Keratinocyte (primary cell): ENCODE measurements around the gene ETV3.

Experiments used
- EZH2 ChIP-seq: IDR thresholded peaks from one replicate; pipeline ENCODE4 v1.6.1; 2012; ENCODE audit warnings: inconsistent platforms, mild to moderate bottlenecking, low read length, moderate library complexity
- TF ChIP-seq, protein P1 (sequence below), 3 experiments: IDR thresholded peaks in 1 of 3; conservative IDR thresholded peaks in 1 of 3; optimal IDR thresholded peaks in 1 of 3; 2 replicates in 2 of 3; 3 replicates in 1 of 3; pipeline versions ENCODE3 to v1.5.1; 2011; ENCODE audit warnings: low read length in 3 of 3, mild to moderate bottlenecking in 3 of 3, moderate library complexity in 2 of 3, control low read depth in 1 of 3, inconsistent platforms in 1 of 3; ENCODE audit not compliant: insufficient read depth in 2 of 3; ENCODE audit errors: extremely low read depth in 1 of 3

GRCh38 chr1:157178490-157178889 is 40.3 kb upstream of the ETV3 start:
- TF ChIP-seq, protein P1, sequence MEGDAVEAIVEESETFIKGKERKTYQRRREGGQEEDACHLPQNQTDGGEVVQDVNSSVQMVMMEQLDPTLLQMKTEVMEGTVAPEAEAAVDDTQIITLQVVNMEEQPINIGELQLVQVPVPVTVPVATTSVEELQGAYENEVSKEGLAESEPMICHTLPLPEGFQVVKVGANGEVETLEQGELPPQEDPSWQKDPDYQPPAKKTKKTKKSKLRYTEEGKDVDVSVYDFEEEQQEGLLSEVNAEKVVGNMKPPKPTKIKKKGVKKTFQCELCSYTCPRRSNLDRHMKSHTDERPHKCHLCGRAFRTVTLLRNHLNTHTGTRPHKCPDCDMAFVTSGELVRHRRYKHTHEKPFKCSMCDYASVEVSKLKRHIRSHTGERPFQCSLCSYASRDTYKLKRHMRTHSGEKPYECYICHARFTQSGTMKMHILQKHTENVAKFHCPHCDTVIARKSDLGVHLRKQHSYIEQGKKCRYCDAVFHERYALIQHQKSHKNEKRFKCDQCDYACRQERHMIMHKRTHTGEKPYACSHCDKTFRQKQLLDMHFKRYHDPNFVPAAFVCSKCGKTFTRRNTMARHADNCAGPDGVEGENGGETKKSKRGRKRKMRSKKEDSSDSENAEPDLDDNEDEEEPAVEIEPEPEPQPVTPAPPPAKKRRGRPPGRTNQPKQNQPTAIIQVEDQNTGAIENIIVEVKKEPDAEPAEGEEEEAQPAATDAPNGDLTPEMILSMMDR (optimal IDR thresholded peaks at IDR 0.05 in 1 of 3, IDR thresholded peaks at IDR 0.05 in 1 of 3, conservative IDR thresholded peaks at IDR 0.05 in 1 of 3; ENCODE audit: extremely low read depth in 1 of 3, insufficient read depth in 2 of 3, low read length in 3 of 3), result no peak
- TF ChIP-seq EZH2, result no peak
